GM18909 (cell line): Measurements from ENCODE around the gene SLC50A1.

Source experiments
- ATAC-seq: cut with Tn5 transposase; IDR thresholded peaks from one replicate; pipeline ENCODE4 v1.9.1; 2021; ENCODE audit warnings: mild to moderate bottlenecking; ENCODE audit not compliant: unreplicated experiment, poor library complexity

Gene SLC50A1

GRCh38 chr1:155179112-155180031 is 43.7 kb downstream of the SLC50A1 start:
- ATAC-seq, result no peak

GRCh38 chr1:155181371-155182051 is 45.9 kb downstream of the SLC50A1 start:
- ATAC-seq, result no peak

- no peak for ATAC-seq
Observed at GRCh38 chr1:155182052-155182550, 46.4 kb downstream of the SLC50A1 start.

GRCh38 chr1:155183775-155184221 is 48.1 kb downstream of the SLC50A1 start:
- ATAC-seq, result no peak

GRCh38 chr1:155184351-155184811 is 48.7 kb downstream of the SLC50A1 start:
- no peak for ATAC-seq

GRCh38 chr1:155184835-155185782 is 49.5 kb downstream of the SLC50A1 start:
- ATAC-seq, result no peak

GRCh38 chr1:155185783-155186066 is 50.1 kb downstream of the SLC50A1 start:
- ATAC-seq, result no peak

- no peak for ATAC-seq
Observed at GRCh38 chr1:155186067-155186793, 50.6 kb downstream of the SLC50A1 start.

- ATAC-seq, result no peak
Observed at GRCh38 chr1:155186794-155187455, 51.3 kb downstream of the SLC50A1 start.

- ATAC-seq, result no peak
Observed at GRCh38 chr1:155187456-155187891, 51.8 kb downstream of the SLC50A1 start.

GRCh38 chr1:155188268-155188667 is 52.6 kb downstream of the SLC50A1 start:
- ATAC-seq, result no peak
